ENCODE data around the gene DYSF.

- TF ChIP-seq CTCF (IDR thresholded peaks at IDR 0.05), result no peak
- no peak for TF ChIP-seq POLR2AphosphoS5 (IDR thresholded peaks at IDR 0.05)
- no peak for TF ChIP-seq EP300 (IDR thresholded peaks at IDR 0.05)
Observed at GRCh38 chr2:71705171-71705960, 252.0 kb downstream of the DYSF start.
